Measurements from ENCODE around the gene PRKAG2. TPM values are rescaled to one million over a fixed set of nuclear protein-coding genes. Genes with fewer than 3 reads are reported as not detected.

The PRKAG2 gene
- total RNA-seq, 1 donor from 2014 or later: 20.8 TPM

DNA sequence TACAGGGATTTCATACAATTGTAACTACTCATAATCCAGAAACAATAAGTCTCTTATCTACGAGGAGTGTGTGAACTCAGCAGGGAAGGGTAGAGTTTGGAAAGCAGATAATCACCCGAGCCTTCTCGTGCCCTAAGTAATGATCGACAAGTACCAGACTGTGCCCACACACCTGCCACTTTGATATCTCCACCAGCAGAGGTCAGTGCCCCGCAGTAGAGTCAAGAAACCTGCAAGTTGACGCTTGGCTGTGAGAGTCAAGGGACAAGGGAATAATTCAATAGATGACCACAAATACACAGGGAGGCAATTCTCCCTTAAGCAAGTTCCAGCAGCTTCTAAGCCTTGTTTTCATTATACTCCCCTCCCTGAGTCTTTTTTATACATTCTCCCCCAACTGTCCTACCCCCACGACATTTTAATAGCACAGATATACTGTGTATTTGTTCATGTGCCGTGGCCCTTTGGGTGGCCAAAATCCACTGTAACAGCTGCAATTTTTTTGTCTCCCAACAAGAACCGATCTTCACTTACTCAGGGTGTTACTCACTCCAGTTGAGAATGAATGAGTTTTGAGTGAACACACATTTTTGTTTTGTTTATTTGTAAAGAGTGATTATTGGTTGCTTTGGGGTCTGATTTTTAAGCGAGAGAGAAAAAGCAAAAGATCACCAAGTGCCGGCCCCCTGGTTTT, 250.3 kb downstream of the PRKAG2 start:
- H3K4me3 ChIP-seq (ENCODE audit: low read depth, low read length): no peak overlapping the region
- DNase-seq (ENCODE audit: low read depth): no peak
- TF ChIP-seq, protein P1, sequence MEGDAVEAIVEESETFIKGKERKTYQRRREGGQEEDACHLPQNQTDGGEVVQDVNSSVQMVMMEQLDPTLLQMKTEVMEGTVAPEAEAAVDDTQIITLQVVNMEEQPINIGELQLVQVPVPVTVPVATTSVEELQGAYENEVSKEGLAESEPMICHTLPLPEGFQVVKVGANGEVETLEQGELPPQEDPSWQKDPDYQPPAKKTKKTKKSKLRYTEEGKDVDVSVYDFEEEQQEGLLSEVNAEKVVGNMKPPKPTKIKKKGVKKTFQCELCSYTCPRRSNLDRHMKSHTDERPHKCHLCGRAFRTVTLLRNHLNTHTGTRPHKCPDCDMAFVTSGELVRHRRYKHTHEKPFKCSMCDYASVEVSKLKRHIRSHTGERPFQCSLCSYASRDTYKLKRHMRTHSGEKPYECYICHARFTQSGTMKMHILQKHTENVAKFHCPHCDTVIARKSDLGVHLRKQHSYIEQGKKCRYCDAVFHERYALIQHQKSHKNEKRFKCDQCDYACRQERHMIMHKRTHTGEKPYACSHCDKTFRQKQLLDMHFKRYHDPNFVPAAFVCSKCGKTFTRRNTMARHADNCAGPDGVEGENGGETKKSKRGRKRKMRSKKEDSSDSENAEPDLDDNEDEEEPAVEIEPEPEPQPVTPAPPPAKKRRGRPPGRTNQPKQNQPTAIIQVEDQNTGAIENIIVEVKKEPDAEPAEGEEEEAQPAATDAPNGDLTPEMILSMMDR (conservative IDR thresholded peaks at IDR 0.05; ENCODE audit: low read depth, low read length): peak; percentile 82

DNA sequence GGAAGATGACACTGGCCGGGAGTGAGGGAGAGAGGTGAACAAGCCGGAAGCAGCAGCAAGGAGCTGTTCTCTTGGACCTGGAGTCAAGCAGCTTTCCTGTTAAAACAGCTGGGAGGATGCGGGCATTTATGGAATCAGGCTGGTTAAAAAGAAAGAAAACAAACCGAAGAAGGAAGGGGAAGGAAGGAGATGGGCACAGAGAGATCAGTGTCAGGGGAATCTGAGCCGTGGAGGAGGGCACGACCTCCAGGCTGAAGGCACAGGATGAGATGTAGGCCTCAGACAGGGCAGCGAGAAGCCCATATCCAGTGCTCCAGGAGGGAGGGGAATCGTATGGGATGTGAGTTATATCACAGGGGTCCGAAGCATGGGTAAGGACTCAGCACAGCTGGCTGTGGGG, 251.3 kb downstream of the PRKAG2 start:
- DNase-seq (ENCODE audit: low read depth): no peak
- H3K4me3 ChIP-seq (ENCODE audit: low read depth, low read length): no peak overlapping the region
- TF ChIP-seq, protein P1 (conservative IDR thresholded peaks at IDR 0.05; ENCODE audit: low read depth, low read length): no peak

DNA sequence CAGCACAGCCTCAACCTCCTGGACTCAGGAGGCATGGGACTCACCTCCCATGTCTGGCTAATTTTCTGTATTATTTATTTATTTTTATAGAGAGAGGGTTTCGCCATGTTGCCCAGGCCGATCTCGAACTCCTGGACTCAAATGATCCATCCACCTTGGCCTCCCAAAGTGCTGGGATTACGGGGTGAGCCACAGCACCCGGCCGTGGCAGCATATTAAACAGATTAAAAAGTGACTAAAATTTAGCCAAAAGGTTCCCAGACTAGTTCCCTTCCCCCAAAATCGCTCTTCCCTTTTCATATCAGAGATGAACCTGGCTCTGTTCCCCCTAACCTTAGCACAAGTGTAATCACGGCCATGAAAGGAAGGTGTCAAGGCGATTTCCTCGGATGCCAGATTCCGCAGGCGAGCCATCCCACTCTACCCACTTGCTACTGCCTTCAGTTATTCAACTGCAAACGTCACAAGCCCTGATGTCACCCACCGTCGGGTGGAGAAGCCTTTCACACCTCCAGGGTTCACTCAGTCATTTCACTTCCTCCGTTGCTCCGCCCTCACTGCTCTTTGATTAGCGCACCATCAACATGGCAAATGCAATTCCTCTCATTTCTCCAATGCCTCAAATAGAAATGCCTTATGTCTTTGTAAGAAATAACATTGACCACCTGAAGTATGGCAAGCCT, 252.5 kb downstream of the PRKAG2 start:
- TF ChIP-seq, protein P1 (conservative IDR thresholded peaks at IDR 0.05; ENCODE audit: low read depth, low read length): no peak
- no peak overlapping the region for H3K4me3 ChIP-seq (ENCODE audit: low read depth, low read length)
- no peak for DNase-seq (ENCODE audit: low read depth)

DNA sequence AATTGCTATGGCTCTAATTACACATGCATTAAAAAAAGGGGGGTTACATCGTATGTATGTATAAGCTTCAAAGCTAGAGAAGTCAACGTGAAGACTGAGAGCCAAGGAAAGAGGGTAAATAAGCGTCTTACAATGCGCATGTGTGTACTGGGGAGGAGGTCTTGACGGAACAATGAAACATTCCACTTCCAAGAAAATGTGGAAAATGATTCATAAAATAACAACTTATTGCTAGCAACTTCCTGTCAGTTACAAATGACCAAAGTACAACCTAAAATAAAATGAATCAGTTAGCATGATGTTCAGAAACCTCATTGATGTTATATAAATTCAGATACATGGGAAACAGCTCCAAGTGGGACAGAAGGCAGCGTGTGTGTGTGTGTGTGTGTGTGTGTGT, 253.1 kb downstream of the PRKAG2 start:
- no peak overlapping the region for H3K4me3 ChIP-seq (ENCODE audit: low read depth, low read length)
- TF ChIP-seq, protein P1 (conservative IDR thresholded peaks at IDR 0.05; ENCODE audit: low read depth, low read length): no peak
- no peak for DNase-seq (ENCODE audit: low read depth)

DNA sequence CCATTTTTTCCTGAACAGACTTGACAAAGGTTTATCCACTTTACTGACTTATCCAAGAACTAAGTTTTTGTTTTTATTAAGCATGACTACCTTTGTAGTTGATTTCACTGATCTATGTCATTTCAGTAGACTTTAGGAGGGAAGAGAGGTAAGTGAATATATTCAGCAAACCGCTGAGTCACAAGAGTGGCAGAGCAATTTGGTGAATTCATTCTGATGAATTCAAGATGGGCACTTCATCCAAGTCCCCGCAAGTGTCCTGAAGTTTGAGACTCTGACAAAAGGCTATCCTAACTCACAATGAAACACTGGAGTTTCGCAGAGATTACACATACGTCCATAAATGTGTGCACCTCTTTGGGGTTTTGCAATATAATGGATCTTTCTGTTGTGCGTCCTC, 255.0 kb downstream of the PRKAG2 start:
- TF ChIP-seq, protein P1 (conservative IDR thresholded peaks at IDR 0.05; ENCODE audit: low read depth, low read length): no peak
- no peak for DNase-seq (ENCODE audit: low read depth)
- H3K4me3 ChIP-seq (ENCODE audit: low read depth, low read length): no peak overlapping the region

DNA sequence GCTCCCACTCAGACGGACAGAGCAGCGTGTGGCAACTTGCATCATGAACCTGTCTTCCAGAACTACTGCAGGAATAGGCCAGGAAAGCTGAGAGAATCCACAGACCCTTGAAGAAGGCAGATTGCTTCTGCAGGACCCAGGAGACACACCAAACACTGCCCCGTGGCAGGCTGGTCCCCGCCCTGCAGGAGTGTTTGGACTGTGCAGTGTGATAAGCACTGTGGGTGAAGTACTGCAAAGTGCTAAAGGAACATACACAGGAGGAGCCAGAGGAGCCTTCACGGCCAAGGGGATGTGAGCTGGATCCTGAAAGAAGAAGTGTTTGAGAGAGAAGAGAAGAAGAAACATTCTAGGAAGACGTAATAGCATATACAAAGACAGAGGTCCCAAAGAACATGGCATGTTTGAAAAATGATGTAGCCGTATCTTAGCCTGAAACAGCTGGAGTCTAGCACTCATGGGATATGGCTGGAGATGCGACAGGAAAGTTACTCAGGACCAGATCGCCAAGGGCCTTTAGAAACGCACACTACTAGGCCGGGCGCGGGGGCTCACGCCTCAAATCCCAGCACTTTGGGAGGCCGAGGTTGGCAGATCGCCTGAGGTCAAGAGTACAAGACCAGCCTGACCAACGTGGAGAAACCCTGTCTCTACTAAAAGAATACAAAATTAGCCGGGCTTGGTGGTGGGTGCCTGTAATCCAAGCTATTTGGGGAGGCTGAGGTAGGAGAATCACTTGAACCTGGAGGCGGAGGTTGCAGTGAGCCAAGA, 260.3 kb downstream of the PRKAG2 start:
- H3K4me3 ChIP-seq (ENCODE audit: low read depth, low read length): no peak overlapping the region
- TF ChIP-seq, protein P1 (conservative IDR thresholded peaks at IDR 0.05; ENCODE audit: low read depth, low read length): no peak
- no peak for DNase-seq (ENCODE audit: low read depth)

All from epithelial cell of proximal tubule (primary cell).